MM.1S (cell line): Measurements from ENCODE around the gene TSC2.

Source experiments
- DNase-seq: peaks from one replicate; pipeline ENCODE4 v3.0.0-alpha.2; 2015
- H2AFZ ChIP-seq: fragments of 300-600 bp; sonication (generic); 2 replicates; pipeline ENCODE4 v1.6.0; 2016; ENCODE audit warnings: antibody characterized with exemption, low read length
- H3F3A ChIP-seq: fragments of 300-600 bp; sonication (generic); 2 replicates; pipeline ENCODE4 v1.6.1; 2016; ENCODE audit warnings: mild to moderate bottlenecking, antibody characterized with exemption, low read length, moderate library complexity, mixed read lengths; ENCODE audit not compliant: insufficient read depth
- H3K27ac ChIP-seq: fragments of 300-600 bp; sonication (generic); 2 replicates; pipeline ENCODE4 v1.5.1; 2016; ENCODE audit warnings: mild to moderate bottlenecking, low read length
- H3K27me3 ChIP-seq: fragments of 300-600 bp; sonication (generic); replicated peaks from 2 replicates; pipeline ENCODE4 v1.6.0; 2016; ENCODE audit warnings: low read length; ENCODE audit not compliant: insufficient read depth
- H3K36me3 ChIP-seq: fragments of 300-600 bp; sonication (generic); replicated peaks from 2 replicates; pipeline ENCODE4 v1.6.1; 2016; ENCODE audit warnings: mild to moderate bottlenecking, low read length, mixed read lengths; ENCODE audit not compliant: insufficient read depth
- H3K4me1 ChIP-seq: fragments of 300-600 bp; sonication (generic); 2 replicates; pipeline ENCODE4 v1.6.1; 2016; ENCODE audit warnings: low read length, mixed read lengths
- H3K4me2 ChIP-seq: fragments of 300-600 bp; sonication (generic); 2 replicates; pipeline ENCODE4 v1.6.0; 2016; ENCODE audit warnings: low read depth, low read length
- H3K4me3 ChIP-seq: fragments of 300-600 bp; sonication (generic); 2 replicates; pipeline ENCODE4 v1.5.1; 2016; ENCODE audit warnings: low read length, mixed read lengths
- H3K79me2 ChIP-seq: fragments of 300-600 bp; sonication (generic); 2 replicates; pipeline ENCODE4 v1.6.1; 2016; ENCODE audit warnings: mixed run types, low read length, mixed read lengths
- H3K9ac ChIP-seq: fragments of 300-600 bp; sonication (generic); 2 replicates; pipeline ENCODE4 v1.6.1; 2016; ENCODE audit warnings: low read length, mixed read lengths
- H3K9me2 ChIP-seq: fragments of 300-600 bp; sonication (generic); replicated peaks from 2 replicates; pipeline ENCODE4 v1.6.1; 2016; ENCODE audit warnings: mild to moderate bottlenecking, low read length, mixed read lengths; ENCODE audit not compliant: insufficient read depth
- H3K9me3 ChIP-seq: fragments of 300-600 bp; sonication (generic); replicated peaks from 2 replicates; pipeline ENCODE4 v1.6.1; 2016; ENCODE audit warnings: mild to moderate bottlenecking, low read length, mixed read lengths; ENCODE audit not compliant: insufficient read depth
- H4K20me1 ChIP-seq: fragments of 300-600 bp; sonication (generic); 2 replicates; pipeline ENCODE4 v1.6.1; 2016; ENCODE audit warnings: mild to moderate bottlenecking, low read length, moderate library complexity, mixed read lengths; ENCODE audit not compliant: insufficient read depth
- CTCF ChIP-seq: fragments of 300-600 bp; sonication (generic); IDR thresholded peaks from 2 replicates; pipeline ENCODE4 v1.5.1; 2016; ENCODE audit warnings: antibody characterized with exemption, low read length, mixed read lengths
- EZH2 ChIP-seq: fragments of 300-600 bp; sonication (generic); optimal IDR thresholded peaks from 2 replicates; pipeline ENCODE3; 2017; ENCODE audit warnings: low read depth, mild to moderate bottlenecking, antibody characterized with exemption, low read length, mixed read lengths
- EZH2phosphoT487 ChIP-seq: fragments of 300-600 bp; sonication (generic); IDR thresholded peaks from 2 replicates; pipeline ENCODE4 v1.6.1; 2018; ENCODE audit warnings: antibody characterized with exemption, low read length

TSC2 gene

GRCh38 chr16:2030036-2030435 is 17.7 kb upstream of the TSC2 start:
- no peaks in the 10 kb centered on the region for H3K36me3 ChIP-seq
- no peak overlapping the region for H3K4me2 ChIP-seq
- H3K9me2 ChIP-seq = no peaks in the 10 kb centered on the region
- H3K79me2 ChIP-seq = no peaks in the 10 kb centered on the region
- peaks cover 4% of the 10 kb centered on the region; the same call in 1 of the 2 replicates for H3K4me1 ChIP-seq
- no peak overlapping the region for H3K9ac ChIP-seq
- TF ChIP-seq EZH2phosphoT487 (no peak), EZH2 (no peak), CTCF (no peak)
- no peaks in the 10 kb centered on the region; the same call in 1 of the 2 replicates for H3F3A ChIP-seq
- no peaks in the 10 kb centered on the region for H3K9me3 ChIP-seq
- H3K27ac ChIP-seq = no peak overlapping the region
- DNase-seq = no peak
- H3K27me3 ChIP-seq = peaks cover 49% of the 10 kb centered on the region
- H4K20me1 ChIP-seq = no peaks in the 10 kb centered on the region
- no peak overlapping the region for H3K4me3 ChIP-seq
- no peak overlapping the region for H2AFZ ChIP-seq

GRCh38 chr16:2031081-2031577 is 16.7 kb upstream of the TSC2 start:
- H3K4me2 ChIP-seq = no peak overlapping the region
- H3K4me3 ChIP-seq = no peak overlapping the region
- no peaks in the 10 kb centered on the region; the same call in 1 of the 2 replicates for H3F3A ChIP-seq
- no peak overlapping the region for H2AFZ ChIP-seq
- no peak overlapping the region for H3K27ac ChIP-seq
- no peaks in the 10 kb centered on the region for H3K9me2 ChIP-seq
- no peak overlapping the region for H3K9ac ChIP-seq
- DNase-seq = no peak
- no peaks in the 10 kb centered on the region for H3K9me3 ChIP-seq
- peaks cover 48% of the 10 kb centered on the region for H3K27me3 ChIP-seq
- H4K20me1 ChIP-seq = no peaks in the 10 kb centered on the region
- H3K4me1 ChIP-seq = peaks cover 4% of the 10 kb centered on the region; the same call in 1 of the 2 replicates
- H3K79me2 ChIP-seq = no peaks in the 10 kb centered on the region
- H3K36me3 ChIP-seq = no peaks in the 10 kb centered on the region
- no peak for TF ChIP-seq EZH2
- no peak for TF ChIP-seq EZH2phosphoT487
- TF ChIP-seq CTCF = no peak

- no peaks in the 10 kb centered on the region for H3K9me2 ChIP-seq
- no peak overlapping the region for H2AFZ ChIP-seq
- H3K4me2 ChIP-seq = no peak overlapping the region
- H3K9me3 ChIP-seq = no peaks in the 10 kb centered on the region
- TF ChIP-seq EZH2 = no peak
- TF ChIP-seq CTCF = no peak
- TF ChIP-seq EZH2phosphoT487 = no peak
- no peak overlapping the region for H3K9ac ChIP-seq
- H4K20me1 ChIP-seq = no peaks in the 10 kb centered on the region
- H3K27ac ChIP-seq = no peak overlapping the region
- no peak for DNase-seq
- H3K36me3 ChIP-seq = no peaks in the 10 kb centered on the region
- H3K27me3 ChIP-seq = peaks cover 49% of the 10 kb centered on the region
- H3K4me3 ChIP-seq = no peak overlapping the region
- no peaks in the 10 kb centered on the region for H3K79me2 ChIP-seq
- H3K4me1 ChIP-seq = peaks cover 4% of the 10 kb centered on the region; the same call in 1 of the 2 replicates
- H3F3A ChIP-seq = no peaks in the 10 kb centered on the region; the same call in 1 of the 2 replicates
Observed at GRCh38 chr16:2032285-2033056, 15.3 kb upstream of the TSC2 start.
